IPS DF 6.9 (cell line): ENCODE measurements around the gene LOXL3.

Experiments
- DNase-seq: peaks from one replicate; pipeline ENCODE4 v3.0.0-alpha.2; 2013; ENCODE audit warnings: low read depth, low spot score
- H3K27ac ChIP-seq: one replicate; pipeline ENCODE4 v1.5.1; 2013; ENCODE audit warnings: low read length, control low read depth
- H3K27me3 ChIP-seq: 2 replicates; pipeline ENCODE4 v1.6.1; 2013; ENCODE audit warnings: mild to moderate bottlenecking, low read length; ENCODE audit not compliant: control insufficient read depth, insufficient read depth
- H3K36me3 ChIP-seq: 2 replicates; pipeline ENCODE4 v1.6.1; 2013; ENCODE audit warnings: low read length; ENCODE audit not compliant: control insufficient read depth, insufficient read depth
- H3K4me1 ChIP-seq: 2 replicates; pipeline ENCODE4 v1.6.1; 2013; ENCODE audit warnings: low read length; ENCODE audit not compliant: control insufficient read depth, insufficient read depth
- H3K4me3 ChIP-seq: 2 replicates; pipeline ENCODE4 v1.5.1; 2013; ENCODE audit warnings: mild to moderate bottlenecking, low read length
- H3K9me3 ChIP-seq: 2 replicates; pipeline ENCODE4 v1.6.1; 2013; ENCODE audit warnings: low read length, inconsistent platforms; ENCODE audit not compliant: control insufficient read depth, insufficient read depth
- WGBS: extraction: QIAGEN DNeasy Blood & Tissue Kit; methylation state at CpG from one replicate; pipeline ENCODE4 v1.1.7; 2013; ENCODE audit warnings: mixed read lengths, missing lambda C conversion rate; ENCODE audit not compliant: insufficient read length, insufficient coverage; 5-methylcytosine and 5-hydroxymethylcytosine counted together

LOXL3 gene

DNA sequence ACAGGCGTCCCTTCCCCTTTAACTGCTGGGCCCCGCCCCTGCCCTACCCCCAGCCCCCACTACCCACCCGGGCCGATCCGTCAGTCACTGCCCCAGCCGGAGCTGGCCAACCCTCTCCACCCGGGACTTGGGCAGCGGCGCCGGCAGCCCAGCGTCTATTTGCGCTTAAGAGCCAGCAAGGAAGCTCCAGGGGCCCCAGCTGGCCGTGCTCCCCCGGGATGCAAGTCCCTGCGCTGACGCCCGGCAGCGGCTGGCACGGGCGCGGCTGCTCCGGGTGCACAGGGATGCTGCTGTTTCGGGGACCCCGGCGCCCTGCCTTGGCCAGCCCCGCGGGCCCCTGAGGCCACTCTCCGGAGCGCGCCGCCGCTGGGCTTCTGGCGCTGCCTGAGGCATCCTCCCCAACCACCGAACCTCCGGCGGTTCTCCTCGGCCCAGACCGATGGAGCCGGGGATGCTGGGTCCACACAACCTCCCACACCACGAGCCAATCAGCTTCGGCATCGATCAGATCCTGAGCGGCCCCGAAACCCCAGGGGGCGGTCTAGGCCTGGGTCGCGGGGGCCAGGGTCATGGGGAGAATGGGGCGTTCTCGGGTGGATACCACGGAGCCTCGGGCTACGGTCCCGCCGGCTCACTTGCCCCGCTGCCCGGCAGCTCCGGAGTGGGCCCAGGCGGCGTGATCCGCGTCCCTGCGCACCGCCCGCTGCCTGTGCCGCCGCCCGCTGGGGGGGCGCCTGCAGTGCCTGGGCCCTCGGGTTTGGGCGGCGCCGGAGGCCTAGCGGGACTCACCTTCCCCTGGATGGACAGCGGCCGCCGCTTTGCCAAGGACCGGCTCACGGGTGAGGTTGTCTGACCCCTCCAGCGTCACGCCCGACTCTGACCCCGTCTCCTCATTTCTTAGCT is 39.1 kb downstream of the LOXL3 start, which contains the start of gene TLX2:
Gene TLX2, plus strand, starts transcription at position 83 of the 903 bp plus-strand sequence. Its CDS starts 357 bp downstream, at position 440.
- no peak within 1 kb of the TSS for H3K27ac ChIP-seq
- DNase-seq, result no peak
- peak within 1 kb of the TSS; percentile 16; the same call in 1 of the 2 replicates for H3K4me3 ChIP-seq
- H3K27me3 ChIP-seq, result peaks cover 81% of the 10 kb centered on the region
- H3K9me3 ChIP-seq, result no peaks in the 10 kb centered on the region
- no CpG with 5 or more reads among the region's 82 CpGs for WGBS
- H3K36me3 ChIP-seq, result no peaks in the 10 kb centered on the region
- peaks cover 9% of the 10 kb centered on the region for H3K4me1 ChIP-seq

DNA sequence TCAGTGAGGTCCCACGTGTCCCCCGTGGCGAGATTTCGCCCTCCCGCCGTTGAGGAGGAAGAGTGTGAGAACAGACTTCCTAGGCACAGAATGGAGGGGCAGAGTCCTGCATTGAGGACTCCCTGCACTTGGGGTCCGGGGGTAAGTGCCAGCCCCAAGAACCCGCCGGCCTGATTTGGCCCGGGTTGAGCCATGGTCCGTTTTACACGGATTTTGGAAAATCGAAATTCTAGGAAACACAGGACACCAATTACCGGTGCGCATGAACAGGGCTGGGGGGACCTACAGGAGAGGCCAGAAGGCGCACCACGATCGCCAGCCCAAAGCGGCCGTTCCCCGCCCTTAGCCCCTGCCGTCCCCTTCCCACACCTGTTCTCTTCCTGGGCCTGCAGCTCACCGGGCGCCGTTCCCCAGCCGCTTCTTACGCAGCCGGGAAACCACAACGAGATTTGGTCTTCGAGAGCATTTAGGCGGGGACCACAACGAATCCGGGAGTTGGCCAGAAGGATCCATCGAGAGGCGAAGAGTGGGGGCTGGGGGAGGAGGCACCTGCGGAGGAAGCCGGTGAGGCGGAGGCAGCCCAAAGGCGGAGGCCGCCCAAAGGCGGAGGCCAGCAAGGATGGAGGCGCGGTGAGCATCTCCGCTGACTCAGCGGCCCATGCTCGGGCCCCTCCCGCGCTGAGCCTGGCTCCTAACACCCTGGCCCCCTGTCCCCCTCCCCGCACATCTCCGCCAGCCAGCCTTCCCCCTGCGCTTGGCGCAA is 40.0 kb downstream of the LOXL3 start:
- H3K4me1 ChIP-seq, result peaks cover 9% of the 10 kb centered on the region
- no peaks in the 10 kb centered on the region for H3K36me3 ChIP-seq
- no peak overlapping the region for H3K27ac ChIP-seq
- H3K9me3 ChIP-seq, result no peaks in the 10 kb centered on the region
- H3K27me3 ChIP-seq, result peaks cover 80% of the 10 kb centered on the region
- no peak for DNase-seq
- peak overlapping the region; percentile 16; the same call in 1 of the 2 replicates for H3K4me3 ChIP-seq
- no CpG with 5 or more reads among the region's 52 CpGs for WGBS

GRCh38 chr2:74512744-74513604 is 40.8 kb downstream of the LOXL3 start:
- peaks cover 9% of the 10 kb centered on the region for H3K4me1 ChIP-seq
- WGBS, result no CpG with 5 or more reads among the region's 36 CpGs
- no peaks in the 10 kb centered on the region for H3K9me3 ChIP-seq
- DNase-seq, result no peak
- peak overlapping the region; percentile 7; the same call in 1 of the 2 replicates for H3K4me3 ChIP-seq
- peaks cover 79% of the 10 kb centered on the region for H3K27me3 ChIP-seq
- H3K27ac ChIP-seq, result no peak overlapping the region
- no peaks in the 10 kb centered on the region for H3K36me3 ChIP-seq

- Histone ChIP-seq H3K27ac (no peak overlapping the region), H3K9me3 (no peaks in the 10 kb centered on the region), H3K27me3 (peaks cover 65% of the 10 kb centered on the region), H3K4me3 (no peak overlapping the region), H3K36me3 (no peaks in the 10 kb centered on the region), H3K4me1 (peaks cover 13% of the 10 kb centered on the region)
- no CpG with 5 or more reads among the region's 11 CpGs for WGBS
- no peak for DNase-seq
Measured at GRCh38 chr2:74511104-74511989, 42.4 kb downstream of the LOXL3 start.

- DNase-seq, result no peak
- peaks cover 7% of the 10 kb centered on the region for H3K4me1 ChIP-seq
- H3K36me3 ChIP-seq, result no peaks in the 10 kb centered on the region
- H3K4me3 ChIP-seq, result no peak overlapping the region
- no CpG with 5 or more reads among the region's 4 CpGs for WGBS
- peaks cover 56% of the 10 kb centered on the region for H3K27me3 ChIP-seq
- no peak overlapping the region for H3K27ac ChIP-seq
- H3K9me3 ChIP-seq, result no peaks in the 10 kb centered on the region
Measured at GRCh38 chr2:74510272-74510671, 43.5 kb downstream of the LOXL3 start.

GRCh38 chr2:74507926-74508520 is 45.7 kb downstream of the LOXL3 start:
- no peaks in the 10 kb centered on the region for H3K36me3 ChIP-seq
- peaks cover 5% of the 10 kb centered on the region for H3K4me1 ChIP-seq
- no peak overlapping the region for H3K27ac ChIP-seq
- DNase-seq, result no peak
- WGBS, result no CpG with 5 or more reads among the region's 38 CpGs
- H3K27me3 ChIP-seq, result peaks cover 52% of the 10 kb centered on the region
- peak overlapping the region; percentile 67 for H3K4me3 ChIP-seq
- H3K9me3 ChIP-seq, result no peaks in the 10 kb centered on the region

DNA sequence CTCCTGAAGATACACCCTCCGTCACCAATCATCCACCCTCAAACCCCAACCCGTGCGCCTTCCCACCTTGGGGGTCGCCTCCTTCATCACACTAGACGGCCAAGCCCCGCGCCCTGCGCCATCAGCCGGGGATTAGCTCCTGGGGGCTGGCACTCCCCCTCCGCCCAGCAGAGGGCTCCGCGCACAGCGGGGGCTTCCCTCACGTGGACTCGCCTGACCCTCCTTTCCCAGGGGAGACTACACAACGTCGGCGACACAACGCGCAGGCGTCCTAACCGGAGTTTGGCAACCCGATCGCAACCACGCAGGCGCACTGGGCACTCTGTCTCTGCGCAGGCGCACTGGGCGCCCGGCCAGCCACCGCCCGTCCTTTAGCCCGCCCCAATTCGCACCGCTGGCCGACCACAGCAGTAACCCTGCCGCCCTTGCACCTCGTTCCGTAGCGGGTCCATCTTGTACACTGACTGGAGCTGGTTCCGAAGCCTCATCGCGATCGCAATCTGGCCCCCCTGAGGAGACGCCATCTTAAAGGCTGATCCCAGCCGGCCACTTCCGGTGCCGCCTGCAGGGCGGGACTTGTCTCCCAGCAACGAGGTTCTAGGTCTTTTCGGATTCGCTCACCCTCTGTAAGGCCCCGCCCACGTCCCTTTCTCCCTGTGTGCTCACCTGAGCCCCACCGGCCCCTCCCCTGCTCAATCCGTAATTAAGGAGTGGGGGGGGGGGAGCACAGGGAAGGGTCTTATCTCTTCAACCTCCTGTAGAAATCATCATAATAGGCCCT is 46.4 kb downstream of the LOXL3 start, which contains the start of gene PCGF1:
Gene PCGF1, minus strand, starts transcription at position 551 of the 781 bp plus-strand sequence. Its CDS starts 27 bp downstream, at position 524.
- DNase-seq, result peak; percentile 97
- peaks cover 54% of the 10 kb centered on the region for H3K27me3 ChIP-seq
- peak within 1 kb of the TSS; percentile 67 for H3K4me3 ChIP-seq
- WGBS, result no CpG with 5 or more reads among the region's 56 CpGs
- H3K4me1 ChIP-seq, result peaks cover 3% of the 10 kb centered on the region; the same call in 1 of the 2 replicates
- no peaks in the 10 kb centered on the region for H3K9me3 ChIP-seq
- no peaks in the 10 kb centered on the region for H3K36me3 ChIP-seq
- H3K27ac ChIP-seq, result no peak within 1 kb of the TSS

- no peak overlapping the region for H3K4me3 ChIP-seq
- DNase-seq, result no peak
- peaks cover 5% of the 10 kb centered on the region; the same call in 1 of the 2 replicates for H3K4me1 ChIP-seq
- H3K36me3 ChIP-seq, result no peaks in the 10 kb centered on the region
- H3K27ac ChIP-seq, result no peak overlapping the region
- no peaks in the 10 kb centered on the region for H3K9me3 ChIP-seq
- WGBS, result no CpG with 5 or more reads among the region's 14 CpGs
- H3K27me3 ChIP-seq, result peaks cover 57% of the 10 kb centered on the region
Measured at GRCh38 chr2:74505448-74506246, 48.1 kb downstream of the LOXL3 start.
